ENCODE results near the gene DEGS2. TPM values are rescaled to one million over a fixed set of nuclear protein-coding genes. Genes with fewer than 3 reads are reported as not detected.

The DEGS2 gene
- total RNA-seq, 4 donors from 2014 or later: 0.88 to 26.6 (median 1.5) TPM

DNA sequence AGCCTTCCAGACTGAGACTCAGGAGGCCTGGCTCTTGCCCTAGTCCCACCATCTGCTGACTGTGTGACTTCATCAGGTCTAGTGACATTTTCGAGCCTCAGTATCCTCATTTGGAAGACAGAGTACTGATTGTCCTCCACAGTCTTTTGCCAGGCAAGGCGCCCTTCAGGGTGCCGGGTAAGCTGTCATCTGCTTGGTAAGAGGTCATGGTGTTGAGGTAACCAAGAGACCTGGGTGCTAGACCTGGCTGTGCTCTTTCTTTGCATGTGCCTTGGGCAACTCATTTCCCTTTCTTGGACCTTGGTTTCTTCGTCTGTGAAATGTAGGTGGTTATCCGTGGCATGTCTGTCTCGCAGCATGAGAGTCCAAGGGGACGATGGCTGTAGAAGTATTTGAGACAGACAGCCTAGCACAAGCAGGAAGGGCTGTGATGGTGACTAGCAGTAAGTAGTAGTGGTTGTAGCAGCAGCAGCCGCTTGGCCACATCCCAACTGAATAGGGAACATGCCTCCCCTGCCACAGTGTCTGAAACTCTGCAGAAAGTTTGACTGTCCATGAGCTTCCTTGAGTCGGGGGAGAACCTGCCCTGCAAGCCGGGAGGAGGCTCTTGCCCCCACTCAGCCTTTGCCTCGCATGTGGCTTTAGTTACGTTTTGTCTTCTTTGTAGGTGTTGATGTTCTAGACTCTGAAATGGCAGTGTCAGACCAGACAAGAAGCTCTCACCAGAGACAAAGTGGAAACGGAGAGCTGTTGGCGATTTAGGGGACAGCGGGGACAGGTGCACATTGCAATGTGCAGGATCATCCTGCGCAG lies 53.9 kb downstream of the DEGS2 start:
- no peak overlapping the region for H3K4me3 ChIP-seq
- H3K4me1 ChIP-seq: peaks cover 0 to 29% of the 10 kb centered on the region in 2 donors
- no peak for DNase-seq
- no peaks in the 10 kb centered on the region for H3K9me3 ChIP-seq
- TF ChIP-seq, protein P1, sequence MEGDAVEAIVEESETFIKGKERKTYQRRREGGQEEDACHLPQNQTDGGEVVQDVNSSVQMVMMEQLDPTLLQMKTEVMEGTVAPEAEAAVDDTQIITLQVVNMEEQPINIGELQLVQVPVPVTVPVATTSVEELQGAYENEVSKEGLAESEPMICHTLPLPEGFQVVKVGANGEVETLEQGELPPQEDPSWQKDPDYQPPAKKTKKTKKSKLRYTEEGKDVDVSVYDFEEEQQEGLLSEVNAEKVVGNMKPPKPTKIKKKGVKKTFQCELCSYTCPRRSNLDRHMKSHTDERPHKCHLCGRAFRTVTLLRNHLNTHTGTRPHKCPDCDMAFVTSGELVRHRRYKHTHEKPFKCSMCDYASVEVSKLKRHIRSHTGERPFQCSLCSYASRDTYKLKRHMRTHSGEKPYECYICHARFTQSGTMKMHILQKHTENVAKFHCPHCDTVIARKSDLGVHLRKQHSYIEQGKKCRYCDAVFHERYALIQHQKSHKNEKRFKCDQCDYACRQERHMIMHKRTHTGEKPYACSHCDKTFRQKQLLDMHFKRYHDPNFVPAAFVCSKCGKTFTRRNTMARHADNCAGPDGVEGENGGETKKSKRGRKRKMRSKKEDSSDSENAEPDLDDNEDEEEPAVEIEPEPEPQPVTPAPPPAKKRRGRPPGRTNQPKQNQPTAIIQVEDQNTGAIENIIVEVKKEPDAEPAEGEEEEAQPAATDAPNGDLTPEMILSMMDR (IDR thresholded peaks at IDR 0.05): no peak
- TF ChIP-seq POLR2A (IDR thresholded peaks at IDR 0.05): no peak
- peak overlapping the region; percentile 68 to 87 for H3K27ac ChIP-seq
- H3K27me3 ChIP-seq: no peaks in the 10 kb centered on the region
- no peaks in the 10 kb centered on the region for H3K36me3 ChIP-seq
- intact Hi-C loops (cut with DNase I; ENCODE audit: low total_unique reads): loop anchor here (5.0 kb wide), 1 partner anchor 123 kb away; no protein-coding TSS in a partner anchor

DNA sequence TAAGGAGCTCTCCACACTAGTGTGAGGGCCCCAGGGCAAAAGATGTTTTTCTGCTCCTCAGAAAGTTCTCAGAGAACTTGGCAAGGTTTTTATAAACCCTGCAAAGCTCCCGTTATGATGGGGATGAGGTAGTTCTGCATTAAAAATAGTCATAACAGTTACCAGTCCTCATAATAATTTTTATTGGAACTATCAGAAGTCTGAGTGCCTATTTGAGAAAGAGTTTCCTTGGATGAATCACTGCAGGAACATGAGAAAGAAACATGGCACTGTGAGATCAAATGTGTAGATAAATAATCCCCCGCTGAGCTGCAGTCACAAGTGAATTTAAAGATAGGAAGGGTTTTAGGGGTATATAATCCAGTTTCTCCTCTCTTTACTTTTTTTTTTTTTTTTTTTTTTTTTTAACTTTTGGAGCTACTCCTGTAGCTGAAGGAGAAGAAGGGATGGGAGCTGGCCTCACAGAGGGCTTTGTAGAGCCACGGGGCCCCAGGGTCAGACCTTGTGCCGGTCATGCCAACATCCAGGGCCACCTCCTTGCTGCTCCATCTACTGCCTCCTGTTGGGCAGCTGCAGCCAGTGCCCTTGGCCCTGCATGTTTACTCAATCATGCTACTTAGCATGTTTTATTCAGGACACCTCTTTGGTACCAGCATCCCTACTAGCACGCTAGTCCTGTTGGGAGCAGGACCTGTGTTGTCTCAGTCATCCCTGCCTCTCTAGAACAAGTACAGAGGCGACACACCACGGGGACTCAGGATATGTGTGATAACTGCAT lies 54.7 kb downstream of the DEGS2 start:
- TF ChIP-seq, protein P1 (IDR thresholded peaks at IDR 0.05): no peak
- no peak for TF ChIP-seq POLR2A (IDR thresholded peaks at IDR 0.05)
- Histone ChIP-seq H3K36me3 (no peaks in the 10 kb centered on the region), H3K27me3 (no peaks in the 10 kb centered on the region), H3K27ac (peak overlapping the region; percentile 68 to 87), H3K4me1 (peaks cover 0 to 29% of the 10 kb centered on the region in 2 donors), H3K9me3 (no peaks in the 10 kb centered on the region), H3K4me3 (no peak overlapping the region)
- intact Hi-C loops (cut with DNase I; ENCODE audit: low total_unique reads): loop anchor here (5.0 kb wide), 1 partner anchor 122 kb away; no protein-coding TSS in a partner anchor
- no peak for DNase-seq

DNA sequence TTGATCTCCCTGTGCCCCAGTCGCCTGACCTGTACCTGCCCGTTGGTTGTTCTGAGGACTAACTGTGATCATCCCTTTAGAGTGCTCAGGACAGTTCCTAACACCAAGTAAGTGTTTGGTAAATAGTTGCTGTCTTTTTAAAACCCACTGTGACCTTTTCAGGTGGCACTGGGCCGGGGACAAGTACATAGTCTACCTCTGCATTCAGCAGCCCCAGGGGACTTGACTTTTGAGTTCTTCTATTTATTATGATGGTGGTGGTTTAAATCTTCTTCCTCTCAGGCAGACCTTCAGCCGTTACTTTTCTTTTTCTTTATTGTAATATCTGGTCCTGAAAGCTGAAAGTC lies 55.5 kb downstream of the DEGS2 start:
- peak overlapping the region; percentile 68 to 87 for H3K27ac ChIP-seq
- intact Hi-C loops (cut with DNase I; ENCODE audit: low total_unique reads): no loop called here
- H3K27me3 ChIP-seq: no peaks in the 10 kb centered on the region
- no peak for DNase-seq
- no peaks in the 10 kb centered on the region for H3K36me3 ChIP-seq
- peaks cover 0 to 29% of the 10 kb centered on the region in 2 donors for H3K4me1 ChIP-seq
- H3K9me3 ChIP-seq: no peaks in the 10 kb centered on the region
- TF ChIP-seq, protein P1 (IDR thresholded peaks at IDR 0.05): no peak
- no peak for TF ChIP-seq POLR2A (IDR thresholded peaks at IDR 0.05)
- no peak overlapping the region for H3K4me3 ChIP-seq

DNA sequence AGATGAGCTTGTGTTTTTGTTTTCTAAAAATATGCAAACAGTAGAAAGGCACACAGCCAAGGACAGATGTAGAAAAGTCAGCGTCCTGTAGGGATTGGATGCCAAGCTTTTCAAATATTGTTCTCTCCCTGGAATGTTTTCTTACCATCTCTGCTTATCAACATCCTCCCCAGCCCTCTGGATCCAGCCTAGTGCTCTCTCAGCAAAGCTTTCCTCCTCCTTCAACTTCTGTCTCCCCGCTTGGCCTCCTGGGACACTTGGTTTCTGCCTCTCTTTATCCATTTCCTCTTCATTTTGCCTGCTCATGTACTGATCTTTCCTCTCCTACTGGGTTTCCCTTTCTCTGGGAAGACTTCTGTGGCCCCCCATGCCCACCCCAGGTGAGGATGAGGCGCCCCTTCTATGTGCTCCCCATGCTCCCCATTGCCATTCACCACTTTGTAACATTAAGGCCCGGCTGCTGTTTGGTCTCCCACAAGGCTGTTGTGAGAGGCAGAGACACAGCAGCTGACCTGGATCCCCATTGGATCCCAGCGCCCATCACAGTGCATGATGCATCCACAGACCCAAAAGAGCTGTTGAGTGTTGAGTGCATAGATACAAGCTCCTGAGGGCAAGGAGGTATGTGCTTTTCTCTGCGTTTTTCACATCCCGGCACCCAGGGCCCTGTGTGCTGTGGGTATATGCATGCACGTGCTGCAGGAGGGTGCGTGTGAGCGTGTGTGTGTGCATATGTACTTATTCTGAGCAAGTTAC lies 56.0 kb downstream of the DEGS2 start:
- intact Hi-C loops (cut with DNase I; ENCODE audit: low total_unique reads): no loop called here
- H3K36me3 ChIP-seq: no peaks in the 10 kb centered on the region
- DNase-seq: no peak
- no peak overlapping the region for H3K4me3 ChIP-seq
- no peak for TF ChIP-seq POLR2A (IDR thresholded peaks at IDR 0.05)
- TF ChIP-seq, protein P1 (IDR thresholded peaks at IDR 0.05): no peak
- peaks cover 0 to 29% of the 10 kb centered on the region in 2 donors for H3K4me1 ChIP-seq
- H3K27me3 ChIP-seq: no peaks in the 10 kb centered on the region
- H3K27ac ChIP-seq: peak overlapping the region; percentile 68 to 87
- H3K9me3 ChIP-seq: no peaks in the 10 kb centered on the region
